Testis (tissue), 3 donors: ENCODE results near the gene BACH2. TPM values are rescaled to one million over a fixed set of nuclear protein-coding genes. Genes with fewer than 3 reads are reported as not detected.

Source experiments
- DNase-seq: peaks from one replicate; pipeline ENCODE4 v3.0.0-alpha.2; 2019
- H3K27ac ChIP-seq, 2 donors: fragments of 200-600 bp; sonication (generic); one replicate each; pipeline ENCODE4 v1.5.1; 2019
- H3K27me3 ChIP-seq: fragments of 200-600 bp; sonication (generic); one replicate; pipeline ENCODE4 v1.5.1; 2019
- H3K36me3 ChIP-seq: fragments of 200-600 bp; sonication (generic); one replicate; pipeline ENCODE4 v1.5.1; 2017; ENCODE audit warnings: low read depth; ENCODE audit errors: missing control alignments
- H3K4me1 ChIP-seq: fragments of 200-600 bp; sonication (generic); one replicate; pipeline ENCODE4 v1.5.1; 2019
- H3K4me3 ChIP-seq, 2 donors: fragments of 200-600 bp; sonication (generic); one replicate each; pipeline ENCODE4 v1.5.1; 2017 to 2019
- H3K9me3 ChIP-seq: fragments of 200-600 bp; sonication (generic); one replicate; pipeline ENCODE4 v1.5.1; 2017
- CTCF ChIP-seq, 3 experiments: fragments of 450-650 bp in 2 of 3; fragments of 200-600 bp in 1 of 3; sonication (generic) in 1 of 3; IDR thresholded peaks; one replicate each; pipeline ENCODE4 v1.5.1; 2016 to 2019; ENCODE audit warnings: antibody characterized with exemption in 3 of 3, mild to moderate bottlenecking in 2 of 3, moderate library complexity in 1 of 3
- POLR2A ChIP-seq: fragments of 450-650 bp; IDR thresholded peaks from one replicate; pipeline ENCODE4 v1.6.1; 2017; ENCODE audit warnings: antibody characterized with exemption, mild to moderate bottlenecking, moderate library complexity
- WGBS, 2 donors: methylation state at CpG; one replicate each; pipeline ENCODE4 v1.1.5; 2018; 5-methylcytosine and 5-hydroxymethylcytosine counted together
- intact Hi-C: fragments of 100-400 bp; cut with DNase I; formaldehyde crosslinking; loops from one replicate; pipeline ENCODE4 v1.15.1; 2023; ENCODE audit warnings: low total_unique reads
- polyA plus RNA-seq: library from polyadenylated mRNA; stranded (reverse); fragments of 350-450 nt; fragmentation: Illumina TruSeq; extraction: RNeasy Lipid Tissue Mini Kit (QIAGEN cat#74804); gene quantifications from one replicate; pipeline ENCODE4 v1.2.3, GENCODE V29; 2014; ENCODE audit warnings: low read depth, low replicate concordance; ENCODE audit not compliant: insufficient read depth
- total RNA-seq, 2 donors: library from RNA; depleted of rRNA; stranded (reverse); fragments of >200 nt; gene quantifications; one replicate each; pipeline ENCODE4 v1.2.3, GENCODE V29; 2016

Gene BACH2
- total and polyA plus RNA-seq, 3 donors from 2014 or later, result 5.0 to 8.3 (median 6.5) TPM

GRCh38 chr6:90078513-90079289, 217.9 kb downstream of the BACH2 start:
- Histone ChIP-seq H3K4me1 (no peaks in the 10 kb centered on the region), H3K27me3 (no peaks in the 10 kb centered on the region), H3K27ac (no peak overlapping the region), H3K9me3 (no peaks in the 10 kb centered on the region), H3K4me3 (no peak overlapping the region), H3K36me3 (no peaks in the 10 kb centered on the region)
- intact Hi-C loops, result no loop called here
- no peak for DNase-seq
- 84% methylated on average over 10 of the region's 10 CpGs for WGBS, 2 donors
- no peak for TF ChIP-seq CTCF (IDR thresholded peaks at IDR 0.05)
- TF ChIP-seq POLR2A, result no peak

GRCh38 chr6:90076511-90077415, 219.9 kb downstream of the BACH2 start:
- WGBS, 2 donors, result 87 to 90% methylated on average over 17 of the region's 17 CpGs
- Histone ChIP-seq H3K9me3 (no peaks in the 10 kb centered on the region), H3K36me3 (no peaks in the 10 kb centered on the region), H3K27me3 (no peaks in the 10 kb centered on the region), H3K4me3 (no peak overlapping the region), H3K4me1 (no peaks in the 10 kb centered on the region), H3K27ac (no peak overlapping the region)
- intact Hi-C loops, result no loop called here
- TF ChIP-seq POLR2A, result no peak
- no peak for TF ChIP-seq CTCF (IDR thresholded peaks at IDR 0.05)
- no peak for DNase-seq

- Histone ChIP-seq H3K27me3 (no peaks in the 10 kb centered on the region), H3K4me3 (no peak overlapping the region), H3K4me1 (no peaks in the 10 kb centered on the region), H3K9me3 (no peaks in the 10 kb centered on the region), H3K27ac (no peak overlapping the region), H3K36me3 (no peaks in the 10 kb centered on the region)
- intact Hi-C loops, result no loop called here
- 78 to 86% methylated on average over 6 of the region's 6 CpGs for WGBS, 2 donors
- DNase-seq, result no peak
- TF ChIP-seq POLR2A (no peak), CTCF (IDR thresholded peaks at IDR 0.05) (no peak)
Measured at GRCh38 chr6:90074161-90074850, 222.3 kb downstream of the BACH2 start.

- H3K4me3 ChIP-seq, result no peak overlapping the region
- no peak for DNase-seq
- H3K9me3 ChIP-seq, result no peaks in the 10 kb centered on the region
- no peak overlapping the region for H3K27ac ChIP-seq
- TF ChIP-seq POLR2A, result no peak
- TF ChIP-seq CTCF (IDR thresholded peaks at IDR 0.05), result no peak
- intact Hi-C loops, result no loop called here
- H3K4me1 ChIP-seq, result no peaks in the 10 kb centered on the region
- WGBS, 2 donors, result 77 to 81% methylated on average over 11 of the region's 11 CpGs
- no peaks in the 10 kb centered on the region for H3K36me3 ChIP-seq
- H3K27me3 ChIP-seq, result no peaks in the 10 kb centered on the region
Measured at GRCh38 chr6:90072935-90073464, 223.6 kb downstream of the BACH2 start.
